Stimulated activated CD8-positive, alpha-beta memory T cell treated with anti-CD3 and anti-CD28 coated beads, Interleukin-15, amount 100 ng/mL, for 4 hours (primary cell): ENCODE data around the gene CRADD.

Experiments
- DNase-seq, 2 donors: peaks; one replicate each; pipeline ENCODE4 v3.0.0-alpha.2; 2020; ENCODE audit warnings: low read depth in 2 of 2

CRADD gene

GRCh38 chr12:93671044-93671443 is 6.1 kb upstream of the CRADD start:
- no peak for DNase-seq

DNA sequence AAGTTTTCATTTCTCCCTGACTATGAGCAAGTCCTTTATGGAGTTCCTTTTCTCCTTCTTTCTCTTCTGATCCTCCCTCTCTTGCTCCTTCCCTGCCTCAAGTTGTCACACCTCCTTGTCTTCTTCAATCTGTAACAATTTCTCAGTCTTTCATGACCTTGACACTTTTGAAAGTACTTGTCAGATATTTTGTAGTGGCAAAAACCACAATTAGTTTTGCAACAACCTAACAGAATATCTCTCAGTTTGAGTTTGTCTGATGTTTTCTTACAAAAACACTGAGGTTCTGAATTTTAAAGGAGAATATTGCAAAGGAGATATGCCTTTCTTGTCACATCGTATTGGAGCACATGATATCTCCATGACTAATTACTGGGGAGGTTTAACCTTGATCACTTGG is 4.1 kb upstream of the CRADD start:
- no peak for DNase-seq

GRCh38 chr12:93674386-93674785 is 2.8 kb upstream of the CRADD start:
- no peak for DNase-seq

GRCh38 chr12:93676408-93677194 is 574 bp upstream of the CRADD start:
- DNase-seq: no peak

DNA sequence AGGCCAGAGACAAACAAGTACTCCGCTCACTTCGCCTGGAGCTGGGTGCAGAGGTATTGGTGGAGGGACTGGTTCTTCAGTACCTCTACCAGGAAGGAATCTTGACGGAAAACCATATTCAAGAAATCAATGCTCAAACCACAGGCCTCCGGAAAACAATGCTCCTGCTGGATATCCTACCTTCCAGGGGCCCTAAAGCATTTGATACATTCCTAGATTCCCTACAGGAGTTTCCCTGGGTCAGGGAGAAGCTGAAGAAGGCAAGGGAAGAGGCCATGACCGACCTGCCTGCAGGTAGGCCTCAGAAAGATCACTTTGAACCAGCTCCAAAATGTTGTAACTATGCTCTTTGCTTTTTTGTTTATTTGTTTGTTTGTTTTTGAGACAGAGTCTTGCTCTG is 1.6 kb downstream of the CRADD start:
- no peak for DNase-seq

GRCh38 chr12:93679308-93679925 is 2.2 kb downstream of the CRADD start:
- no peak for DNase-seq

DNA sequence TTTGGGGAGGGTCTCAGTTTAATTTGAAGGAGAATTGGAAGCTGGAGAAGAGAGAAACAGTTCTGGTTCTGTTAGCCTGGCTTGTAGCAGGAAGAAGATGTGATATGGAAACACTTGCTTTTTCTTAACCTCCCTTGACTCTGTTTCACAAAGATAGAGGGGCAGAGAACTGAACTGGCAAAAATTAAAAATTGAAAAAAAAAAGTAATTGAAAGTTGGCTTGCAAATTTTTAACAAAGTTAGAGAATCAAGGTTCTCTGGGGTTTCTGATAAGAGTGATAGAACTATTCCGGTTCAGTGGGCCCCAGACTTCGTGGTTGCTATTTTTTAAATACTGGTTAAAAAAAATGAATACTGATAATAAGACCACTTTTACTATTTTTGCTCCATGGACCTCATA is 2.8 kb downstream of the CRADD start:
- DNase-seq: no peak

GRCh38 chr12:93682846-93683261 is 5.7 kb downstream of the CRADD start:
- DNase-seq: no peak

- no peak for DNase-seq
Measured at GRCh38 chr12:93683410-93683809, 6.2 kb downstream of the CRADD start.

DNA sequence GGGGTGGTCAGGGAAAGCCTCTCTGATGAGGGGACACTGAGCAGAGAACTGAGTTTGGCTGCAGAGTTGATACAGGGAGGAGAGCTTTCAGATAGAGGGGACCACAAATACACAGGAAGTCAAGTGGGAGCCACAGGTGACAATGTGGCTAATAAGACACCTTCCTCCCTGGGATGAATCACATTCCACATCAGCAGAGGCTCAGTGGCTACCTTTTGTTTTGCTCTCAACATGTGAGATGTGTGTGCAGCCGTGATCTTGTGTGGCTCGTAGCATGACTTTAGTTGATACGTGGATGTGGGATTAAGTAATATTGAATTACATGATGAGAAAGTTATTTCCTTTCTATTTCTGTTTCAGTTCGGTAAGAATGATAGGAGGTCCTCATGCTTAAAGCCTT is 7.5 kb downstream of the CRADD start:
- no peak for DNase-seq

GRCh38 chr12:93686572-93687356 is 9.6 kb downstream of the CRADD start:
- no peak for DNase-seq

- DNase-seq: no peak
Measured at GRCh38 chr12:93689076-93689834, 12.1 kb downstream of the CRADD start.

DNA sequence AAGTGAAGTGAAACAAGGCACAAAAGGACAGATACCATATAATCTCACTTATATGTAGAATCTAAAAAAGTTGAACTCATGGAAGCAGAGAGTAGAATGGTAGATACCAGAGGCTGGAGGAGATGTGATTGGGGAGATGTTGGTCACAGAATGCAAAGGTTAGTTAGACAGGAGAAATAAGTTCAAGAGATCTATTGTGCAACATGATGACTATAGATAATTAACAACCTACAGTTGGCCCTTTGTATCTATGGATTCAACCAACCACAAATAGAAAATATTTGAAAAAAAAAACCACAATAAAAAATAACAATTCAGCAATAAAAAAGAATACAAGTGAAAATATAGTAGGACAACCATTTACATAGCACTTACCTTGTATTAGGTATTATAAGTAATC is 19.3 kb downstream of the CRADD start:
- DNase-seq: no peak

GRCh38 chr12:93698307-93699092 is 21.3 kb downstream of the CRADD start:
- DNase-seq: no peak

DNA sequence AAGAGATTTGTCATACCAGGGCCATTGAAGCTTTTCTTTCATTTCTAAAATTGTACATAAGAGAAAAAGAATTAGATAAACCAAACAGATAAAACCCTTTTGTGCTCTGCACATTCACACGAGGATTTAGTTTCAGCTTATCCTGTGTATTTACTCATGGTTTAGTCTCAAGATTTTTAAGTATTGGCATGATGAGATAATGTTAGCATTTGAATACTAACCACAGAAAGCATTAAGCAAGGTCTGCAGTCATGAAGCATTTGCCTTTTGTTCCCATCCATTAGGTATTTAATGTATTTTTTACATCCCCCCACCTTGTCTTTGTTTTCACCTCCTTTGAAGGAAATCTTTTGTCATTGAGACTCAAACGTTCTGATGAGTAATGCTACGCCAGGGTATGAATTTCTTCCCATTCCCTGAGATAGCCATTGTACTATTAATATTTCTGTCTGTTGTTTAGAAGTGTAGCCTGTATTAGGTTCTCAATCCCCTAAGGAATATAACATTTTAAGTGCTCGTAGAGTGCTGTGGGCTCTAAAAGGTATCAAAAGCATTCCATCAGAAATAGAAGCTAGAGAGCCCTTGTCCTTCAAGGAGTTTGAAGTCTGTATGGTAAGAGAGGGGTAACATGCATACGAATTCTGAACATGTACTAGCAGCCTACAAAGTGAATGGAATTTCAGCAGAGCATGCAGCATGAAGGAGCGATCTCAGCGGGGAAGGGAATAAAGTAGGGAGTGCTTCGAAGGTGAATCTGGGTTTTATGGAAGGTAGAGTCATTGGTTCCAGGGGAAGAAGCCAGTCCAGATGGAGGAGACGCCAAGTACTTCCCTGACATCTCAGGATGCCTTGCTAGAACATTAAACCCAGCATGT is 22.3 kb downstream of the CRADD start:
- DNase-seq: no peak

GRCh38 chr12:93702707-93703315 is 25.6 kb downstream of the CRADD start:
- no peak for DNase-seq

- no peak for DNase-seq
Measured at GRCh38 chr12:93704122-93704521, 26.9 kb downstream of the CRADD start.

DNA sequence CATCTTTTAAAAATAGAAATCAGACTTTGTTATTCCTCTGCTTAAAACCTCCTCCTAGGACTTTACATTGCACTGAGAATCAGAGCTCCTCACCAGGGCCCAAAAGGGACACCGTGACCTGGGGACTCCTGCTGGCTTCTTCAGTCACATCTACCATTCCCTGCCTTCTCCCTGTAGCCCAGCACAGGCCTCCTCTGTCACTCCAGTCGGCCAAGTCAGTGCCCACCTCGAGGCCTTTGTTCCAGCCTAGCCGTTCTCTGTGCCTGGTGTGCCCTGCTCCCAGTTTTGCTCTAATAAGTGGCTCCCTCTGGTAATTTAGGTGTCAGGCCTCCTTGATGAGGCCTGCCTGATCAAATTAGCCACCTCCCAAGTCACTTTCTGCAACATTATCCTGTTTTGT is 27.4 kb downstream of the CRADD start:
- DNase-seq: no peak

- no peak for DNase-seq
Measured at GRCh38 chr12:93705237-93705636, 28.1 kb downstream of the CRADD start.

- no peak for DNase-seq
Measured at GRCh38 chr12:93706387-93706786, 29.2 kb downstream of the CRADD start.
